Activated CD4-positive, alpha-beta T cell treated with anti-CD3 and anti-CD28 coated beads, Interleukin-2, amount 10 ng/mL, durations not matched to agents 24 days and 14 days (primary cell): Measurements from ENCODE around the gene PKNOX1. TPM values are rescaled to one million over a fixed set of nuclear protein-coding genes. Genes with fewer than 3 reads are reported as not detected.
"Not testable (repeated sequence)": the region's sequence is repeated elsewhere in the genome, so short reads cannot be mapped to it uniquely, and the experiment has no call there.

ENCODE experiments used
- DNase-seq: peaks from one replicate; pipeline ENCODE4 v3.0.0; 2022
- H3K27ac Mint-ChIP-seq: one replicate; pipeline ENCODE4 v1.8.0; 2022; ENCODE audit warnings: mild to moderate bottlenecking, mixed read lengths
- H3K27me3 Mint-ChIP-seq: one replicate; pipeline ENCODE4 v1.8.0; 2022; ENCODE audit warnings: mixed read lengths
- H3K36me3 Mint-ChIP-seq: one replicate; pipeline ENCODE4 v1.8.0; 2022; ENCODE audit warnings: low read depth, mild to moderate bottlenecking, mixed read lengths
- H3K4me1 Mint-ChIP-seq: one replicate; pipeline ENCODE4 v1.8.0; 2021; ENCODE audit warnings: mixed read lengths
- H3K4me3 Mint-ChIP-seq: one replicate; pipeline ENCODE4 v1.8.0; 2022; ENCODE audit warnings: mild to moderate bottlenecking, moderate library complexity, mixed read lengths
- H3K9me3 Mint-ChIP-seq: one replicate; pipeline ENCODE4 v1.8.0; 2021; ENCODE audit warnings: mixed read lengths
- intact Hi-C: fragments of 100-400 bp; cut with micrococcal nuclease; formaldehyde crosslinking; loops from one replicate; pipeline ENCODE4 v1.15.1; 2023
- total RNA-seq: library from RNA; stranded (reverse); gene quantifications from 2 replicates; pipeline ENCODE4 v1.2.3, GENCODE V29; 2022

The PKNOX1 gene
- total RNA-seq, 1 donor from 2014 or later = 23.1 TPM

GRCh38 chr21:43076643-43077042 lies 102.3 kb downstream of the PKNOX1 start:
- H3K36me3 Mint-ChIP-seq, H3K9me3 Mint-ChIP-seq, intact Hi-C loops: not testable (repeated sequence)

GRCh38 chr21:43082587-43083300 lies 108.4 kb downstream of the PKNOX1 start:
- H3K27me3 Mint-ChIP-seq, H3K4me3 Mint-ChIP-seq, H3K36me3 Mint-ChIP-seq, intact Hi-C loops, H3K9me3 Mint-ChIP-seq, H3K4me1 Mint-ChIP-seq, H3K27ac Mint-ChIP-seq, DNase-seq: not testable (repeated sequence)

More at GRCh38 chr21:43076643-43077042, 102.3 kb downstream of the PKNOX1 start:
- H3K27ac Mint-ChIP-seq, H3K27me3 Mint-ChIP-seq, H3K4me3 Mint-ChIP-seq, H3K4me1 Mint-ChIP-seq: not testable (repeated sequence)
- peak; percentile 37 for DNase-seq

Other genes with a start within 250 kb of the PKNOX1 start
- gene WDR4, start 95.0 kb upstream of the PKNOX1 start, total RNA-seq = 73.5 and 75.1 TPM in 2 replicates
- gene NDUFV3, start 81.3 kb upstream of the PKNOX1 start, total RNA-seq = 41.2 and 41.7 TPM in 2 replicates
- gene ERVH48-1, start 48.9 kb upstream of the PKNOX1 start, total RNA-seq = 0.44 and 0.47 TPM in 2 replicates
- gene CBS, start 101.3 kb downstream of the PKNOX1 start, total RNA-seq = 45.6 and 51.5 TPM in 2 replicates
- gene U2AF1, start 133.0 kb downstream of the PKNOX1 start, total RNA-seq = 7.2 and 8.7 TPM in 2 replicates
- not detected in 2 replicates for gene CRYAA, start 194.4 kb downstream of the PKNOX1 start, total RNA-seq